ENCODE results near the gene CCL14.
"Not testable (repeated sequence)": the region's sequence is repeated elsewhere in the genome, so short reads cannot be mapped to it uniquely, and the experiment has no call there.

Gene CCL14

GRCh38 chr17:35986643-35987042 is at the start of gene CCL14:
CCL14 (minus strand) TSS chr17:35986729; CDS start chr17:35986649, 80 bp downstream.
- no peak for DNase-seq

DNA sequence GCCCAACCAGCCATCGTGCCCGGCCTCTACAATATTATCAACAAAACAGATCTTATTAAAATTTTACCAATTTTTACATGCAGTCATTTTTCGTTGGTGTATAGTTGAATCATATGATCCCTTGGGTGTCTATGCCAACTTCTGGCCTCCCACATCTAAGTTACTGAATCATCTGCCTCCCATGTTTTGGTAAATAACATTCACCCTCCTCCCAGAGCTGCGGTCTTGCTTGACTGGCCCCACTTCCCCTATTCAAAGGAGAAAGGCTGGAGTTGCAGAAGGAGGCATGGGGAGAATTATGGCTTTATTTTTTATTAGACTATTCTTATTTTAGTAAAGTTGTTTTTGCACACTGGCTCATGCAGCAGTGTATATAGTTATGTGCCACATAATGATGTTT is 49.7 kb upstream of the CCL14 start:
- no peak for DNase-seq

GRCh38 chr17:36034127-36034526 is 47.6 kb upstream of the CCL14 start:
- no peak for DNase-seq

- DNase-seq, result no peak
Measured at GRCh38 chr17:36030956-36031355, 44.4 kb upstream of the CCL14 start.

DNA sequence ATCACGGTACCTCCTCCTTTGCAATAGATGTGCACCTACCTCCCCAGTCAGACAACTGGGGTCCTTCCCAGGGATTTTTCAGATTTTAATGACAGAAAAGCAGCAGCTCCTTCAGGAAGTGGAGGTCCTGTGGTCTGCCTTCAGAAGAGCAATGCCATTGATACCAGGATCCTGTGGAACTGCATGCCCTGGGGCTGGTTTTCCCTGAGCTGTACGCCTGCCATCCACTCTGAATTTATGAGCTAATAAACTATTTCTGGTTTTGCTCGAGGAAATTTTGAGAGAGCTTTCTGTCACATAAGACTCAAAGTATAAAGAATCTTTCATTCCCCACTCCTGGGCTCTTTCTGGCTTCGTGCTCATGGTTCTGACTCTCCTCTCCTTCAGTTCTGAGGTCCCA is 41.2 kb upstream of the CCL14 start:
- DNase-seq, result no peak

DNA sequence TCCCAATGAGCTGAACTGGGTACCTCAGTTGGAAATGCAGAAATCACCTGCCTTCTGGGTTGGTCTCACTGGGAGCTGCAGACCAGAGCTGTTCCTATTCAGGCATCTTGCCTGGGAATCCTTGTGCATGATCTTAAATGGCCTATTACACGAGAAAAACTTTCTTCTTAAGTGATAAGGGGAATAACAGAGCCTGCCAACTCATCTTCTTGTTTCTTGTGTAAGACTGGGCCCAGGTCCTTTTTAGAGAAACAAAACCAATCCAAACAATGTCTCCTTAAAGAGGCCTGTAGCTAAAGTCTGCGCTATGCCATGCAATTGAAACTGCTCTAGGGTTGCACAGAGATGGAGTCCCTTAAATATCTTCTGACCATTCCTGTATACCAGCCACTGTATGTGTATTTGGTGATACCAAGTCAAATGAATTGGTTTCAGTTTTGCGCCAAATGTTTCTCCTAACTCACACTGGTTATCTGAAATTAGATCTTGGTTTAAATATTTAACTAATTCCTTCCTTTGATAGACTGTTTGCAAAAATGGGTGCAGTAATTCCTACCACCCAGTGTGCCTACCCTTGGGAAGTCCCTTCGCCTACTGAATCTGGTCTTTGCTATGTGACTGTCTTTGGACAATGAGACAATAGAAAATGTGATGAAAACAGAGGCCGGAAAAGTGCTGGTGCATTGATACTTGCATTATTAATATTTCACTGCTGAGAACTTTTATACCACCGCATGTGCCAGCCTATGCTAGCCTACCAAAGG is 37.8 kb upstream of the CCL14 start:
- no peak for DNase-seq

DNA sequence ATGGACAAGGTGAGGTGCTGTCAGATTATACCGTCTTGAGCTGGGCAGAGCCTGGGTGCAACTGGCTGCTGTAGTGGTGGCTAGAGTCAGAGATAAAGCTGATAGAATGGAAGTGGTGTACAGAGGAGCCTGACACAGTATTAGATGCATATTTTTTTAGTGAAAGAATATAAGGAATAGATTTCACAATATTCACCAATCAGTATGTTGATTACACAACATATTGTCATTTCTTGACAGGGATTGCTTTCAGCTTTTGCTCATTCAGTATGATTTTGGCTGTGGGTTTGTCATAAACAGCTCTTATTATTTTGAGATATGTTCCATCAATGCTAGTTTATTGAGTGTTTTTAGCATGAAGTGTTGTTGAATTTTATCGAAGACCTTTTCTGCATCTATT is 32.9 kb upstream of the CCL14 start:
- DNase-seq, result no peak

DNA sequence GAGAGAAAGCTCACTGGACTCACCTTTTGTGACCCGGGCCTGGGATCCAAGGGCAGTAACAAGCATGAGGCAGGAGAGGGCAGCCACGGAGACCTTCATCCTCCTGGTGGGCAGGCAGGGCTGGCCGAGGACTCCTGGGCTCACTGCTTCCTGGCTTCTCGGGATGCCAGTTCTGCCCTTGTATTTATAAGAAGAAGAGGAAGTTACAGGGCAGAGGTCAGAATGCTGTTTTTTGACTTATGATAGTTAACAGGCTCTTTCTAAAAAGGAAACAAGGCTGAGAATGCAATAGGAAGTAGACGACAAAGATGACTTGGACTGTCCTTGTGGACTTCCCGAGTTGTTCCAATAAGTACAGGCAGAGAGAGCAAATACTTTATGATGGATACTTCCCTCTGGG is 31.3 kb upstream of the CCL14 start, which contains the start of gene CCL23:
CCL23 (minus strand) TSS at position 174 of the 400 bp plus-strand sequence; CDS start at position 99, 75 bp downstream.
- no peak for DNase-seq

- DNase-seq, result no peak
Measured at GRCh38 chr17:36016555-36016954, 30.0 kb upstream of the CCL14 start.

- DNase-seq, result not testable (repeated sequence)
Measured at GRCh38 chr17:36015895-36016294, 29.4 kb upstream of the CCL14 start.

GRCh38 chr17:36014946-36015345 is 28.4 kb upstream of the CCL14 start:
- DNase-seq, result no peak

DNA sequence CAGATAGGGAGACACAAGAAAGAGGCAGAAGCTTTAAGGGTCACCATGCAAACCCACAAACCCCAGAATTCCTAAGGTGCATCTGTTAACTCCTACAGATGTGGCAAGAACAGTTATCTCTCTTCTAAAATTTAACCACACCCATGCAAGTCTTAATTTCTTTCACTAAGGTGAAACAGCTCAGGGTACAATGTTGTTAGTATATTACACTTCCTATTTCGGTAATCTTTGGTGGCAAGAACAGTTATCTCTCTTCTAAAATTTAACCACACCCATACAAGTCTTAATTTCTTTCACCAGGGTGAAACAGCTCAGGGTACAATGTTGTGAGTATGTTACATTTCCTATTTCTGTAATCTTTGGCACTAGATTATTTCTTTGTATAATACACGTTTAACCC is 24.7 kb upstream of the CCL14 start:
- DNase-seq, result no peak

- DNase-seq, result no peak
Measured at GRCh38 chr17:36008998-36009665, 22.6 kb upstream of the CCL14 start.

DNA sequence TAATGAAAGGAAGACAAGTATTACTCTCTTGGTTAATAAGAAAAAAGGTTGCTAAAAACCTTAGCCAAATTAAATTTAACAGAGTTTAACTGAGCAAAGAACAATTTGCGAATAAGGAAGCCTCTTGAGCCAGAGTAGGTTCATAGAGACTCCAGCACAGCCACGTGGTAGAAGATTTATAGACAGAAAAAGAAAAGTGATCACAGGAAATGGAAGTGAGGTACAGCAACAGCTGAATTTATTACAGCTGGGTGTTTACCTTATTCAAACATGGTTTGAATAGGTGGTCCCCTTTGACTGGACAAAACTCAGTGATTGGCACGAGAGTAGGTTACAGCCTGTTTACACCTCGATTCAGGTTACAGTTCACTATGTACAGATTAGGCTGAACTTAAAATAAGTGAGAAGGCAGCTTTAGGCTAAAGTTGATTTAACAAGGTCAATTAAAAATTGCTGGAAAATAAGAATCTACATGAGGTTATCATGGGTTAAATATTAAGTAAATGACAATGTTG is 18.1 kb upstream of the CCL14 start:
- DNase-seq, result no peak

- DNase-seq, result no peak
Measured at GRCh38 chr17:36002631-36003030, 16.1 kb upstream of the CCL14 start.

DNA sequence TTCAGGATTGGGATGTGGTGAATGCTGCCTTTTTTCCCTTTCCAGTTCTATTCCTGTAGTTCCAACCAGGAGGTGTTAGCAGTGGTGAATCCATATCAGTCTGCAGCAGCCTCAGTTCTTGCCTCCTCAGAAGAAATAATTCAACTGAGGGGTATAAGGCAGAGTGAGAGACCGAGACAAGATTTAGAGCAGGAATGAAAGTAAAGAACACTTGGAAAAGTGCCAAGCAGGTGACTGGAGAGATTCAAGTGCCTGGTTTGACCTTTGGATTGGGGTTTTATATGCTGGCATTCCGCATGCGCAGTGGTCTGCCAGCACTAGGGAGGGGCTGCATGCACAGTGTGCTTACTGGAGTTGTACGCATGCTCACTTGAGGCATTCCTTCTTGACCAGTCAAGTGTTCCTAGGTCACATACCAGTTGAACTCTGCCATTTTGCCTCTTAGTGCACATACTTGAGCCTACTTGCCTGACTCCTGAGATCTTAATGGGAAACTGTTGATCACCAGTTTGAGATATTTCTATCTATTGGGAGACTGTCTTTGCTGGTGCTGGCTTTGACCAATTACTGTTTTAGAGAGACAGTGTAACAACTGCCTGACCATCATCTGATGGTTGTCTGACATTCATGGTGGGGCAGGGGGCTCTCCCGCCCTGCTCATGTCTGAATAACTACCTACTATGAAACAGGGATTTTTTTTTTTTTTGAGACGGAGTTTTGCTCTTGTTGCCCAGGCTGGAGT is 15.5 kb upstream of the CCL14 start:
- no peak for DNase-seq

DNA sequence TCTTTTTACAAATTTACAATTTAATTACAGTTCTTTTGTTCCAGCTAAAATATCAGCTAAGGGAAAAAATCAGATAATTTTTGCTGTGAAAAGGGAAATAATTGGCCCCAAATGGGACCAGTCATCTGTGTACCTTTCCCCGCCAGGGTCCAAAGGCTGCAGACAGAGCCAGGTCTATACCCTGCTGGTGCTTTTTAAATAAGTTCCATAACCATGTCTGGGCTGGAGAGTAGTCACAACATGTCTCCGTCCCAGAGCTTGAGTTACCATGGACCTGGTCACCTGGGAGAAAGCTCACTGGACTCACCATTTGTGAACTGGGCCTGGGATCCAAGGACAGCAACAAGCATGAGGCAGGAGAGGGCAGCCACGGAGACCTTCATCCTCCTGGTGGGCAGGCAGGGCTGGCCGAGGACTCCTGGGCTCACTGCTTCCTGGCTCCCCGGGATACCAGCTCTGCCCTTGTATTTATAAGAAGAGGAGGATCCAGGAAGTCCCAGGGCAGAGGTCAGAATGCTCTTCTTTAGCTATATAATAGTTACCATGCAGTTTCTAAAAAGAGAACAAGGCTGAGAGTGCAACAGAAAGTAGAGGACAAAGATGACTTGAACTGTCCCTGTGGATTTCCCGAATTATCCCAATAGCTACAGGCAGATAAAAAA is 14.7 kb upstream of the CCL14 start, which contains the start of gene CCL15:
CCL15 (minus strand) TSS at position 444 of the 662 bp plus-strand sequence; CDS start at position 383, 61 bp downstream.
- DNase-seq, result no peak

DNA sequence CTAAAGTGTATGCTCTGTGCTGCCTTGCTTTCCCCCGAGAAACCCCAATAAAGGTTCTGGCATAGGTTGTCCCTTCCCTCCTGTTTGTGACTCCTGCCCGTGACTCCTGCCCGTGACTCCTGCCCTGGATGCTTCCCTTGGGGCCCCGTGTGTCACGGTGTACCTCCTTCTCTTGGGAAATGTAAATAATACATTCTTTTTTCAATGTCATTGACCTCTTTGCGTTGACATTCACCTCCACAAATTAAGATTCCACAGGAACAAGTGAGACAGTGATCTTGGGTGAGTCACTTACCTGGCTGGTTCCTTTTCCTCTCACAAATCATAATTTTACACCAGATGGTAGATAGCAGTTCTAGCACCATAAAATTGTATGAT is 14.2 kb upstream of the CCL14 start:
- no peak for DNase-seq

GRCh38 chr17:35998756-35999155 is 12.2 kb upstream of the CCL14 start:
- DNase-seq, result no peak

- no peak for DNase-seq
Measured at GRCh38 chr17:35998018-35998545, 11.6 kb upstream of the CCL14 start.

DNA sequence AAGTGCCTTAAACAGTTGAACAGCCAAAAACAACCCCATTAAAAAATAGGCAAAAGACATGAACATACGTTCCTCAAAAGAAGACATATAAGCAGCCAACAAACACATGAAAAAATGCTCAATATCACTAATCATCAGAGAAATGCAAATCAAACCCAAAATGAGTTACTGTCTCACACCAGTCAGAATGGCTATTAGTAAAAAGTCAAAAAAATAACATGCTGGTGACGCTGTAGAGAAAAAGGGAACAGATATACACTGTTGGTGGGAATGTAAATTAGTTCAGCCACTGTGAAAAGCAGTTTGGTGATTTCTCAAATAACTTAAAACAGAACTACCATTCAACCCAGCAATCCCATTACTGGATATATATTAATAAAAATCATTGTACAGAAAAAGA is 8.8 kb upstream of the CCL14 start:
- not testable (repeated sequence) for DNase-seq

- no peak for DNase-seq
Measured at GRCh38 chr17:35991075-35991474, 4.5 kb upstream of the CCL14 start.

- no peak for DNase-seq
Measured at GRCh38 chr17:35988164-35988563, 1.6 kb upstream of the CCL14 start.

Data from cerebellar nuclear complex (tissue), 1 donor.